Fibroblast of lung (primary cell): ENCODE data around the gene TNFRSF14. TPM values are rescaled to one million over a fixed set of nuclear protein-coding genes. Genes with fewer than 3 reads are reported as not detected.

Experiments used
- DNase-seq, 2 donors: peaks; one replicate each; pipeline versions ENCODE4 v3.0.0 to v3.0.0-alpha.2; 2010; ENCODE audit warnings: low read depth in 2 of 2
- H2AFZ ChIP-seq: 2 replicates; pipeline ENCODE4 v1.5.1; 2012; ENCODE audit warnings: low read length, control low read depth, inconsistent platforms
- H3K27ac ChIP-seq: 2 replicates; pipeline ENCODE4 v1.5.1; 2011; ENCODE audit warnings: low read length, control low read depth; ENCODE audit not compliant: insufficient read depth
- H3K27me3 ChIP-seq: 2 replicates; pipeline ENCODE4 v1.5.1; 2011; ENCODE audit warnings: mild to moderate bottlenecking, low read length; ENCODE audit not compliant: control insufficient read depth, insufficient read depth
- H3K36me3 ChIP-seq: 2 replicates; pipeline ENCODE4 v1.5.1; 2011; ENCODE audit warnings: low read length; ENCODE audit not compliant: control insufficient read depth, insufficient read depth
- H3K4me1 ChIP-seq: 2 replicates; pipeline ENCODE4 v1.5.1; 2011; ENCODE audit warnings: low read length; ENCODE audit not compliant: control insufficient read depth, insufficient read depth; ENCODE audit errors: extremely low read depth
- H3K4me2 ChIP-seq: 2 replicates; pipeline ENCODE4 v1.5.1; 2011; ENCODE audit warnings: low read length, control low read depth; ENCODE audit not compliant: insufficient read depth; ENCODE audit errors: extremely low read depth
- H3K4me3 ChIP-seq, 4 experiments: fragments of 200-600 bp in 1 of 4; sonication (generic) in 1 of 4; replicated peaks in 1 of 4; 2 replicates each; pipeline ENCODE4 v1.5.1; 2011 to 2016; ENCODE audit warnings: low read length in 4 of 4, low read depth in 3 of 4, mild to moderate bottlenecking in 3 of 4, control low read depth in 2 of 4, inconsistent platforms in 1 of 4, mixed read lengths in 1 of 4; ENCODE audit not compliant: insufficient read depth in 1 of 4; ENCODE audit errors: control extremely low read depth in 1 of 4
- H3K79me2 ChIP-seq: 2 replicates; pipeline ENCODE4 v1.5.1; 2012; ENCODE audit warnings: mild to moderate bottlenecking, low read length, inconsistent platforms; ENCODE audit not compliant: control insufficient read depth, insufficient read depth
- H3K9ac ChIP-seq: 2 replicates; pipeline ENCODE4 v1.5.1; 2011; ENCODE audit warnings: mild to moderate bottlenecking, low read length, control low read depth; ENCODE audit not compliant: insufficient read depth
- H3K9me3 ChIP-seq: 2 replicates; pipeline ENCODE4 v1.5.1; 2012; ENCODE audit warnings: low read depth, low read length; ENCODE audit not compliant: control insufficient read depth, insufficient read depth
- H4K20me1 ChIP-seq: 2 replicates; pipeline ENCODE4 v1.5.1; 2011; ENCODE audit warnings: low read length; ENCODE audit not compliant: control insufficient read depth, insufficient read depth; ENCODE audit errors: extremely low read depth
- CTCF ChIP-seq, 2 donors: IDR thresholded peaks in 1 of 2; conservative IDR thresholded peaks in 1 of 2; 1 replicate in 1 of 2; 2 replicates in 1 of 2; pipeline ENCODE4 v1.5.1; 2011 to 2012; ENCODE audit warnings: low read length in 2 of 2, control low read depth in 1 of 2, inconsistent platforms in 1 of 2, low read depth in 1 of 2, mild to moderate bottlenecking in 1 of 2
- EZH2 ChIP-seq: IDR thresholded peaks from 2 replicates; pipeline ENCODE4 v1.5.1; 2012; ENCODE audit warnings: low read length, control low read depth, mild to moderate bottlenecking; ENCODE audit errors: missing control alignments
- polyA plus RNA-seq, 2 donors: library from polyadenylated mRNA; depleted of rRNA in 1 of 2; stranded (reverse) in 1 of 2; unstranded in 1 of 2; fragments of >200 nt; gene quantifications; 2 replicates each; pipeline ENCODE4 v1.2.1, GENCODE V29; 2011 to 2012; ENCODE audit warnings: missing spikeins in 1 of 2
- total RNA-seq: library from RNA; depleted of rRNA; stranded (reverse); fragments of >200 nt; gene quantifications from 2 replicates; pipeline ENCODE4 v1.2.1, GENCODE V29; 2014

Gene TNFRSF14
- total and polyA plus RNA-seq, 2 donors (not counting 1 experiment from before 2014, with no cell fraction given): 15.2 to 85.0 TPM

- Histone ChIP-seq H3K4me2 (no peak overlapping the region), H4K20me1 (no peaks in the 10 kb centered on the region), H3K27me3 (peaks cover 17% of the 10 kb centered on the region), H3K4me3 (no peak overlapping the region), H3K4me1 (peaks cover 6% of the 10 kb centered on the region), H3K27ac (no peak overlapping the region), H2AFZ (no peak overlapping the region), H3K36me3 (peaks cover 7% of the 10 kb centered on the region), H3K9me3 (no peaks in the 10 kb centered on the region), H3K9ac (no peak overlapping the region), H3K79me2 (no peaks in the 10 kb centered on the region)
- no peak for DNase-seq
- no peak for TF ChIP-seq EZH2
- TF ChIP-seq CTCF (conservative IDR thresholded peaks at IDR 0.05 in 1 of 2, IDR thresholded peaks at IDR 0.05 in 1 of 2; ENCODE audit: low read depth in 1 of 2, low read length in 2 of 2): no peak
Measured at GRCh38 chr1:2508180-2508579, 48.0 kb upstream of the TNFRSF14 start.

- Histone ChIP-seq H4K20me1 (no peaks in the 10 kb centered on the region), H3K4me1 (peaks cover 6% of the 10 kb centered on the region), H3K4me2 (no peak overlapping the region), H2AFZ (no peak overlapping the region), H3K27ac (no peak overlapping the region), H3K79me2 (no peaks in the 10 kb centered on the region), H3K9ac (no peak overlapping the region), H3K9me3 (no peaks in the 10 kb centered on the region), H3K36me3 (peaks cover 10% of the 10 kb centered on the region), H3K27me3 (peaks cover 12% of the 10 kb centered on the region), H3K4me3 (no peak overlapping the region)
- peak in 1 of 2 donors; percentile 47 for DNase-seq
- TF ChIP-seq EZH2 (no peak), CTCF (conservative IDR thresholded peaks at IDR 0.05 in 1 of 2, IDR thresholded peaks at IDR 0.05 in 1 of 2; ENCODE audit: low read depth in 1 of 2, low read length in 2 of 2) (no peak)
Measured at GRCh38 chr1:2508751-2509150, 47.4 kb upstream of the TNFRSF14 start.

GRCh38 chr1:2509589-2509988 is 46.6 kb upstream of the TNFRSF14 start:
- no peak overlapping the region for H3K4me2 ChIP-seq
- TF ChIP-seq EZH2 (no peak), CTCF (conservative IDR thresholded peaks at IDR 0.05 in 1 of 2, IDR thresholded peaks at IDR 0.05 in 1 of 2; ENCODE audit: low read depth in 1 of 2, low read length in 2 of 2) (no peak)
- H3K9me3 ChIP-seq: no peaks in the 10 kb centered on the region
- H3K79me2 ChIP-seq: no peaks in the 10 kb centered on the region
- DNase-seq: no peak
- peaks cover 6% of the 10 kb centered on the region for H3K4me1 ChIP-seq
- H4K20me1 ChIP-seq: no peaks in the 10 kb centered on the region
- H3K9ac ChIP-seq: no peak overlapping the region
- no peak overlapping the region for H3K27ac ChIP-seq
- H3K4me3 ChIP-seq: no peak overlapping the region
- no peak overlapping the region for H2AFZ ChIP-seq
- peaks cover 3% of the 10 kb centered on the region for H3K27me3 ChIP-seq
- H3K36me3 ChIP-seq: peaks cover 14% of the 10 kb centered on the region
